SK-N-SH treated with all-trans-retinoic acid at 6 μM for 48 hours (cell line): Measurements from ENCODE around the gene TPRKB.

Experiments used
- ISL1 ChIP-seq: fragments of 250-450 bp; sonication (Bioruptor Pico); IDR thresholded peaks from 2 replicates; pipeline ENCODE4 v2.1.2; 2022; ENCODE audit warnings: mild to moderate bottlenecking, moderate library complexity
- RARB ChIP-seq: fragments of 250-450 bp; sonication (Bioruptor Pico); IDR thresholded peaks from 2 replicates; pipeline ENCODE4 v1.8.0; 2021; ENCODE audit warnings: mild to moderate bottlenecking, moderate library complexity
- TSHZ2 ChIP-seq: fragments of 250-450 bp; sonication (Bioruptor Pico); IDR thresholded peaks from 2 replicates; pipeline ENCODE4 v1.5.0; 2020; ENCODE audit warnings: mild to moderate bottlenecking, moderate library complexity
- ZFP30 ChIP-seq: fragments of 450-650 bp; formaldehyde crosslinking; IDR thresholded peaks from 2 replicates; pipeline ENCODE4 v1.5.0; 2022; ENCODE audit warnings: mild to moderate bottlenecking, moderate library complexity
- ZNF565 ChIP-seq: fragments of 450-650 bp; formaldehyde crosslinking; conservative IDR thresholded peaks from 2 replicates; pipeline ENCODE4 v1.5.0; 2020; ENCODE audit warnings: low read depth, mild to moderate bottlenecking, moderate library complexity
- TF ChIP-seq, protein P1 (sequence below): fragments of 250-450 bp; sonication (Bioruptor Pico); IDR thresholded peaks from 2 replicates; pipeline ENCODE4 v1.8.0; 2020; ENCODE audit warnings: mild to moderate bottlenecking, moderate library complexity, borderline replicate concordance

GRCh38 chr2:73685764-73686438 is 51.2 kb downstream of the TPRKB start:
- TF ChIP-seq ZNF565: no peak
- no peak for TF ChIP-seq RARB (CRISPR knock-in tag)
- no peak for TF ChIP-seq ZFP30 (CRISPR knock-in tag)
- TF ChIP-seq, protein P1, sequence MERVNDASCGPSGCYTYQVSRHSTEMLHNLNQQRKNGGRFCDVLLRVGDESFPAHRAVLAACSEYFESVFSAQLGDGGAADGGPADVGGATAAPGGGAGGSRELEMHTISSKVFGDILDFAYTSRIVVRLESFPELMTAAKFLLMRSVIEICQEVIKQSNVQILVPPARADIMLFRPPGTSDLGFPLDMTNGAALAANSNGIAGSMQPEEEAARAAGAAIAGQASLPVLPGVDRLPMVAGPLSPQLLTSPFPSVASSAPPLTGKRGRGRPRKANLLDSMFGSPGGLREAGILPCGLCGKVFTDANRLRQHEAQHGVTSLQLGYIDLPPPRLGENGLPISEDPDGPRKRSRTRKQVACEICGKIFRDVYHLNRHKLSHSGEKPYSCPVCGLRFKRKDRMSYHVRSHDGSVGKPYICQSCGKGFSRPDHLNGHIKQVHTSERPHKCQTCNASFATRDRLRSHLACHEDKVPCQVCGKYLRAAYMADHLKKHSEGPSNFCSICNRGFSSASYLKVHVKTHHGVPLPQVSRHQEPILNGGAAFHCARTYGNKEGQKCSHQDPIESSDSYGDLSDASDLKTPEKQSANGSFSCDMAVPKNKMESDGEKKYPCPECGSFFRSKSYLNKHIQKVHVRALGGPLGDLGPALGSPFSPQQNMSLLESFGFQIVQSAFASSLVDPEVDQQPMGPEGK: no peak
- TF ChIP-seq ISL1: no peak
- no peak for TF ChIP-seq TSHZ2 (CRISPR knock-in tag)
